ENCODE measurements around the gene ZMYND10. TPM values are rescaled to one million over a fixed set of nuclear protein-coding genes. Genes with fewer than 3 reads are reported as not detected.

Gene ZMYND10
- polyA plus RNA-seq, 1 of the 3 experiments (the other 2 are of a cell fraction) = 0.95 TPM

DNA sequence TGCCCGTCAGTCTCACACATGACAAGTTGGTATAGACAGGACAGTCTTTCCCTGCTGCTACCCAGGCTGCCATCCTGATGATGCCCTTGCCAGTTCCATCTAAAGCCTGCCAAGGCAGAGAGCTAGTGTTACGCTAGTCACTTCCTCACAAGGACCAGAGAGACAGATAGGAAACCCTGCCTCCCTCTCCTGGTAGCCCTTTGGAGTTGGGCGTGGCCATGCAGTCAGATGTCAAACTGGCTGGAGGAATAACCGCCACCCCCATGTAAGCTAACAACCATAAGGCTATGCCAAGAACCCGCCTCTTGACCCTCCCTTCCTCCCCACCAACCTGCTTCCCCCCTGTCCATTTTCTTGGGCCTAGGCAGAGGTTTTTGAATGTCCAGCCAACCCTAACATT is 11.0 kb upstream of the ZMYND10 start:
- Histone ChIP-seq H3K9me2 (no peaks in the 10 kb centered on the region), H3K9ac (peak overlapping the region; percentile 87; the same call in 1 of the 2 replicates), H4K20me1 (ENCODE audit: insufficient read depth) (peaks cover 60% of the 10 kb centered on the region), H2AFZ (ENCODE audit: low read depth) (no peak overlapping the region), H3F3A (replicated peaks; ENCODE audit: insufficient read depth) (peaks cover 7% of the 10 kb centered on the region), H3K4me2 (peak overlapping the region; percentile 94), H3K4me1 (ENCODE audit: control insufficient read depth in 1 of 2, insufficient read depth in 2 of 2, low read depth in 1 of 2, low read length in 1 of 2) (peaks cover 13 to 56% of the 10 kb centered on the region in 2 experiments; a peak in 2 of 4 replicates), H3K4me3 (ENCODE audit: low read depth in 2 of 2, low read length in 1 of 2) (peak overlapping the region; percentile 77 to 95), H3K27ac (ENCODE audit: low read depth in 2 of 2, low read length in 1 of 2) (peak overlapping the region in 1 of 2 experiments; percentile 84; a peak in 1 of 4 replicates), H3K9me3 (no peaks in the 10 kb centered on the region), H3K79me2 (ENCODE audit: insufficient read depth) (peaks cover 77% of the 10 kb centered on the region), H3K36me3 (replicated peaks in 1 of 2; ENCODE audit: control insufficient read depth in 1 of 2, insufficient read depth in 2 of 2, low read length in 1 of 2) (peaks cover 21 to 45% of the 10 kb centered on the region in 2 experiments), H3K27me3 (ENCODE audit: insufficient read depth) (no peaks in the 10 kb centered on the region)
- CTCF ChIA-PET = interaction anchor here (0.6 to 6.4 kb wide), 18 partner anchors 10 to 321 kb away, joined by 3 to 57 read pairs (median 6); partner anchors contain the start of gene ZMYND10
- DNase-seq = no peak
- peak; percentile 31; the same call in 1 of the 2 replicates for TF ChIP-seq MXI1 (IDR thresholded peaks at IDR 0.05; ENCODE audit: low read depth, low read length)
- TF ChIP-seq, protein P1, sequence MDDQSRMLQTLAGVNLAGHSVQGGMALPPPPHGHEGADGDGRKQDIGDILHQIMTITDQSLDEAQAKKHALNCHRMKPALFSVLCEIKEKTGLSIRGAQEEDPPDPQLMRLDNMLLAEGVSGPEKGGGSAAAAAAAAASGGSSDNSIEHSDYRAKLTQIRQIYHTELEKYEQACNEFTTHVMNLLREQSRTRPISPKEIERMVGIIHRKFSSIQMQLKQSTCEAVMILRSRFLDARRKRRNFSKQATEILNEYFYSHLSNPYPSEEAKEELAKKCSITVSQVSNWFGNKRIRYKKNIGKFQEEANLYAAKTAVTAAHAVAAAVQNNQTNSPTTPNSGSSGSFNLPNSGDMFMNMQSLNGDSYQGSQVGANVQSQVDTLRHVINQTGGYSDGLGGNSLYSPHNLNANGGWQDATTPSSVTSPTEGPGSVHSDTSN (IDR thresholded peaks at IDR 0.05) = no peak
- TF ChIP-seq SMC3 (IDR thresholded peaks at IDR 0.05; ENCODE audit: low read depth, low read length) = no peak
- 88% methylated on average over 2 of the region's 5 CpGs for WGBS (ENCODE audit: low lambda C conversion rate)
- POLR2A ChIA-PET = interaction anchor here (0.9 to 4.6 kb wide), 5 partner anchors 9 to 70 kb away, joined by 3 to 13 read pairs (median 5); no protein-coding TSS in a partner anchor

DNA sequence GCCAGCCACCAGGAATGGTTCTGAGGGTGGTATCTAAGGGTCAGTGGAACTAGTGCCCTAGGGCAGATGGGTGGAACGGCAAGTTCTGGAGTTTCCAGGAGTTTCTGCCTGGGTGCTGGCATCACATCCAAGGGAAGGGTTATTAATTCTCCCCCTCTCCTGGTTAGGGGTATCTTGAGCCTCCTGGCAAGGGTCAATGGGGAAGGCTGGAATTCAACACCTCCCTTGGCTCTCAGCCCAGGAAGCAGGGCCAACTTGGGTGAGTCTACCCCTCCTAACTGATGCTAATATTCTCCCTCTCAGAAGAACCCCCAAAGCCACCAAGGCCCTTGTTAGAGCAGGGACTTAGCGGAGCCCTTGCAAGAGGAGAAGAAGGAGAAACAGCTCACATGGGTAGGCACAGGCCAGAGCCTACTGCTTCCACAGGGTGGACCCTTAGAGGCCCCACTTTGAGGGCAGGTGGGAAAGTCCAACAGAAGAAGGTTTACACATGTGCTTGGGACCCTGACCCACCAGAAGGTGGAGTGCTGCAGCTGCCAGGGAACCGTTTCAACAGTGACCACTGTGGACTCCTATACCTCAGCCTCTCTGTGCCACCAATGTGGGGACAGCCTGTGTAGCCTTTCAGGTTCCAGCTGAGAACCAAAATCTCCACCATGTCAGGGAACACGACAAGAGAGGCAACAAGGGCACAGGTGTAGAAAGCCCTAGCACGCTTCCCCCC is 10.5 kb upstream of the ZMYND10 start:
- Histone ChIP-seq H3K9me3 (no peaks in the 10 kb centered on the region), H3K36me3 (replicated peaks in 1 of 2; ENCODE audit: control insufficient read depth in 1 of 2, insufficient read depth in 2 of 2, low read length in 1 of 2) (peaks cover 21 to 45% of the 10 kb centered on the region in 2 experiments), H3K79me2 (ENCODE audit: insufficient read depth) (peaks cover 82% of the 10 kb centered on the region), H3K4me2 (peak overlapping the region; percentile 94), H3K9me2 (no peaks in the 10 kb centered on the region), H3K27me3 (ENCODE audit: insufficient read depth) (no peaks in the 10 kb centered on the region), H3F3A (replicated peaks; ENCODE audit: insufficient read depth) (peaks cover 7% of the 10 kb centered on the region), H3K9ac (no peak overlapping the region; the same call in 1 of the 2 replicates), H3K4me1 (ENCODE audit: control insufficient read depth in 1 of 2, insufficient read depth in 2 of 2, low read depth in 1 of 2, low read length in 1 of 2) (peaks cover 16 to 61% of the 10 kb centered on the region in 2 experiments; a peak in 2 of 4 replicates), H3K27ac (ENCODE audit: low read depth in 2 of 2, low read length in 1 of 2) (peak overlapping the region in 1 of 2 experiments; percentile 29; a peak in 2 of 4 replicates), H3K4me3 (ENCODE audit: low read depth in 2 of 2, low read length in 1 of 2) (peak overlapping the region; percentile 77 to 95), H4K20me1 (ENCODE audit: insufficient read depth) (peaks cover 60% of the 10 kb centered on the region), H2AFZ (ENCODE audit: low read depth) (no peak overlapping the region)
- DNase-seq = no peak
- TF ChIP-seq SMC3 (IDR thresholded peaks at IDR 0.05; ENCODE audit: low read depth, low read length) (peak; percentile 50; the same call in 1 of the 2 replicates), RAD21 (IDR thresholded peaks at IDR 0.05; ENCODE audit: low read length) (peak; percentile 66), RCOR1 (IDR thresholded peaks at IDR 0.05; ENCODE audit: low read length) (no peak), CTCF (IDR thresholded peaks at IDR 0.05) (0 out of 2 replicates have a peak, but pooled peaks have one; percentile 16)
- POLR2A ChIA-PET = interaction anchor here (0.9 to 4.6 kb wide), 5 partner anchors 8 to 71 kb away, joined by 3 to 13 read pairs (median 5); no protein-coding TSS in a partner anchor
- CTCF ChIA-PET = interaction anchor here (0.6 to 6.4 kb wide), 22 partner anchors 9 to 321 kb away, joined by 3 to 57 read pairs (median 6); partner anchors contain the start of gene ZMYND10
- 53% methylated on average over 4 of the region's 5 CpGs for WGBS (ENCODE audit: low lambda C conversion rate)

Data from SK-N-SH (cell line).